HEK293T (cell line): ENCODE measurements around the gene POMT1.

Experiments
- BHLHE40 ChIP-seq: fragments of 450-650 bp; IDR thresholded peaks from 2 replicates; pipeline ENCODE4 v1.6.1; 2016; ENCODE audit warnings: mild to moderate bottlenecking, moderate library complexity, borderline replicate concordance
- CTBP1 ChIP-seq: fragments of 450-650 bp; IDR thresholded peaks from 2 replicates; pipeline ENCODE4 v1.6.1; 2016; ENCODE audit warnings: borderline replicate concordance
- FOXK2 ChIP-seq: fragments of 450-650 bp; IDR thresholded peaks from 2 replicates; pipeline ENCODE4 v1.6.1; 2016; ENCODE audit warnings: mild to moderate bottlenecking
- FOXM1 ChIP-seq: fragments of 450-650 bp; IDR thresholded peaks from 2 replicates; pipeline ENCODE4 v1.6.1; 2017; ENCODE audit warnings: mild to moderate bottlenecking, borderline replicate concordance
- L3MBTL2 ChIP-seq: fragments of 450-650 bp; conservative IDR thresholded peaks from 2 replicates; pipeline ENCODE4 v1.6.1; 2016; ENCODE audit warnings: mild to moderate bottlenecking
- NFRKB ChIP-seq: fragments of 450-650 bp; IDR thresholded peaks from 2 replicates; pipeline ENCODE4 v1.6.1; 2016; ENCODE audit warnings: mild to moderate bottlenecking, moderate library complexity
- SP1 ChIP-seq: fragments of 450-650 bp; IDR thresholded peaks from 2 replicates; pipeline ENCODE4 v1.6.1; 2017
- SUZ12 ChIP-seq: fragments of 450-650 bp; IDR thresholded peaks from 2 replicates; pipeline ENCODE4 v1.6.1; 2016; ENCODE audit warnings: mild to moderate bottlenecking
- TF ChIP-seq, protein P1 (sequence below): fragments of 450-650 bp; IDR thresholded peaks from 2 replicates; pipeline ENCODE4 v1.6.1; 2016

DNA sequence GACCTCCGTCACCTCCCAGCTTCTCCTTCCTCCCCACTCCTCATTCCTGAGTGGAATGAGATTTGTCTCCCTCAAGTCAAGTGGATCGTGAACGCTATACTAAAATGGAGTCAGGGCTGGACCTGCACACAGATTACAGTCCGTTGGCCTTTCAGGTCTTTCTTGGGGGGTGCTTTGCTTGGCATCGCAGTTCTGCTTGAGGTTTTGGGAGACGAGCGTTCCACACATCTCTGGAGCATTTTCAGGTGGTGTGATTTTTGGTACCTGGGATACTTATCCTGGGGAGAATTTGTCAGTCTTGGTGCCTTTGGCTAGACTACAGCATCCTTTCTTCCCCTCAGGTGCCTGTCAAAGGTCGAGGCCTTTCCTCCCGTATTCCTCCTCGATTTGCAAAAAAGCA is 23.8 kb upstream of the POMT1 start:
- TF ChIP-seq FOXM1, result no peak
- TF ChIP-seq FOXK2, result no peak
- TF ChIP-seq L3MBTL2, result no peak
- no peak for TF ChIP-seq SUZ12
- TF ChIP-seq, protein P1, sequence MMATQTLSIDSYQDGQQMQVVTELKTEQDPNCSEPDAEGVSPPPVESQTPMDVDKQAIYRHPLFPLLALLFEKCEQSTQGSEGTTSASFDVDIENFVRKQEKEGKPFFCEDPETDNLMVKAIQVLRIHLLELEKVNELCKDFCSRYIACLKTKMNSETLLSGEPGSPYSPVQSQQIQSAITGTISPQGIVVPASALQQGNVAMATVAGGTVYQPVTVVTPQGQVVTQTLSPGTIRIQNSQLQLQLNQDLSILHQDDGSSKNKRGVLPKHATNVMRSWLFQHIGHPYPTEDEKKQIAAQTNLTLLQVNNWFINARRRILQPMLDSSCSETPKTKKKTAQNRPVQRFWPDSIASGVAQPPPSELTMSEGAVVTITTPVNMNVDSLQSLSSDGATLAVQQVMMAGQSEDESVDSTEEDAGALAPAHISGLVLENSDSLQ, result no peak
- no peak for TF ChIP-seq SP1
- TF ChIP-seq NFRKB, result no peak
- no peak for TF ChIP-seq BHLHE40
- no peak for TF ChIP-seq CTBP1
